ENCODE measurements around the gene CELSR1.

The CELSR1 gene

DNA sequence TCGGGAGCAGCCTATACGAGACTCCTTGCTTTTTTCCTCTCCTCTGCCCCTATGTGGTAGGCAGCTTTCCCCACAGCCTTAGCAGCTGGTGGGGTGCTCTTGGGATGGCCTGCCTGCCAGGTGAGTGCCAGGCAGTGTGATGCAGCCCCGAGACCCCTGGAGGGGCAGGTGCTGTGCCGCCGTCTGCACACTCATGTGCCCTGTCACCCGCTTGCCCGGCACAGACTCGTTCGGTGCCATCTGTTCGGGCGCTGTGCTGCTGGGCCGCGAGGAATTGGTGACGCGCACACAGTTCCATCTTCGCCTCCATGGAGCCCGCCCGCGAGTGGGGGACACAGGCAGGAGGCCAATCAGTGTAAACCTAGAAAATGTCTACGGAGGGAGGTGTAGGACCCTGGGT lies 186.8 kb downstream of the CELSR1 start:
- TF ChIP-seq, protein P1, sequence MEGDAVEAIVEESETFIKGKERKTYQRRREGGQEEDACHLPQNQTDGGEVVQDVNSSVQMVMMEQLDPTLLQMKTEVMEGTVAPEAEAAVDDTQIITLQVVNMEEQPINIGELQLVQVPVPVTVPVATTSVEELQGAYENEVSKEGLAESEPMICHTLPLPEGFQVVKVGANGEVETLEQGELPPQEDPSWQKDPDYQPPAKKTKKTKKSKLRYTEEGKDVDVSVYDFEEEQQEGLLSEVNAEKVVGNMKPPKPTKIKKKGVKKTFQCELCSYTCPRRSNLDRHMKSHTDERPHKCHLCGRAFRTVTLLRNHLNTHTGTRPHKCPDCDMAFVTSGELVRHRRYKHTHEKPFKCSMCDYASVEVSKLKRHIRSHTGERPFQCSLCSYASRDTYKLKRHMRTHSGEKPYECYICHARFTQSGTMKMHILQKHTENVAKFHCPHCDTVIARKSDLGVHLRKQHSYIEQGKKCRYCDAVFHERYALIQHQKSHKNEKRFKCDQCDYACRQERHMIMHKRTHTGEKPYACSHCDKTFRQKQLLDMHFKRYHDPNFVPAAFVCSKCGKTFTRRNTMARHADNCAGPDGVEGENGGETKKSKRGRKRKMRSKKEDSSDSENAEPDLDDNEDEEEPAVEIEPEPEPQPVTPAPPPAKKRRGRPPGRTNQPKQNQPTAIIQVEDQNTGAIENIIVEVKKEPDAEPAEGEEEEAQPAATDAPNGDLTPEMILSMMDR (IDR thresholded peaks at IDR 0.05; ENCODE audit: unreplicated experiment in 3 of 3): no peak
- no peaks in the 10 kb centered on the region for H3K9me3 Mint-ChIP-seq
- peaks cover 67% of the 10 kb centered on the region for H3K36me3 Mint-ChIP-seq (ENCODE audit: low read depth)
- peaks cover 4% of the 10 kb centered on the region for H3K4me1 Mint-ChIP-seq
- no peaks in the 10 kb centered on the region for H3K27me3 Mint-ChIP-seq (ENCODE audit: low read depth)
- H3K4me3 Mint-ChIP-seq: no peak overlapping the region
- no peak overlapping the region for H3K27ac Mint-ChIP-seq

DNA sequence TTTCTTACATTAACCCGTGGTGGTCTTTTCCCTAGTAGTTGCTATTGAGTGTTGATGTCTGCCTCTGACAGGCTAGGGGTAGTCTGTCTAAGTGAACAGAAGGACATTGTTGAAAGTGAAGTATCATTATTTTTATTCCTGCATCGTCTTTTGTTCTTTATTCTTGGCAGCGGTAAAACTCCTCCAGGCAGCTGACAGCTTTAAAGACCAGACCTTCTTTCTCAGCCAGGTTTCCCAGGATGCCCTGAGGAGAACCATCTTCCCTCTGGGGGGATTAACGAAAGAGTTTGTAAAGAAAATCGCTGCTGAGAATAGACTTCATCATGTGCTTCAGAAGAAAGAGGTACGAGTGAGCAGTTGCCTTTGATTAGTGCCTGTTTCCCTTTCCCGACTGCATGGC lies 187.3 kb downstream of the CELSR1 start:
- TF ChIP-seq, protein P1 (IDR thresholded peaks at IDR 0.05; ENCODE audit: unreplicated experiment in 3 of 3): no peak
- no peak overlapping the region for H3K27ac Mint-ChIP-seq

DNA sequence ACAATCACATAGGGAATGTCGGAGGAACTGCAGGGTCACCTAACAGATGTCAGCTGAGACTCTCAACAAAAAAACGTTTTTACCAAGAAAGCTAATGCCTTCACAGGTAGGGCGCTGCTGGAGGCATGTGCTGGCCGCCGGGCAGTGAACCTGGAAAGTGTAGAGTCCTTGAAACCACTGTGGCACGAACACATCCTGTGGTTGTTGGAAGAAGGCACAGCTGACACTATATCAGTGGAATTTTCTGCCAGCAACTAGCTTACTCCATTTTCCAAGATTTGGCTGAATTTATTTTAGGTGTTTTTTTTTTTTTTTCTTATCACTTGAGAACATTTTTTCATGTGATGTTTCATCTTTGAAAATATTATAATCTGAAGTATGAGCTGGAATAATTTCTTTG lies 187.7 kb downstream of the CELSR1 start:
- H3K4me3 Mint-ChIP-seq: no peak overlapping the region
- TF ChIP-seq, protein P1 (IDR thresholded peaks at IDR 0.05; ENCODE audit: unreplicated experiment in 3 of 3): no peak
- no peaks in the 10 kb centered on the region for H3K4me1 Mint-ChIP-seq
- peaks cover 65% of the 10 kb centered on the region for H3K36me3 Mint-ChIP-seq (ENCODE audit: low read depth)
- no peaks in the 10 kb centered on the region for H3K27me3 Mint-ChIP-seq (ENCODE audit: low read depth)
- no peak overlapping the region for H3K27ac Mint-ChIP-seq
- no peaks in the 10 kb centered on the region for H3K9me3 Mint-ChIP-seq

More for the DNA sequence above, 187.3 kb downstream of the CELSR1 start:
- H3K36me3 Mint-ChIP-seq (ENCODE audit: low read depth): peaks cover 65% of the 10 kb centered on the region
- no peak overlapping the region for H3K4me3 Mint-ChIP-seq
- no peaks in the 10 kb centered on the region for H3K27me3 Mint-ChIP-seq (ENCODE audit: low read depth)
- H3K4me1 Mint-ChIP-seq: no peaks in the 10 kb centered on the region
- no peaks in the 10 kb centered on the region for H3K9me3 Mint-ChIP-seq

DNA sequence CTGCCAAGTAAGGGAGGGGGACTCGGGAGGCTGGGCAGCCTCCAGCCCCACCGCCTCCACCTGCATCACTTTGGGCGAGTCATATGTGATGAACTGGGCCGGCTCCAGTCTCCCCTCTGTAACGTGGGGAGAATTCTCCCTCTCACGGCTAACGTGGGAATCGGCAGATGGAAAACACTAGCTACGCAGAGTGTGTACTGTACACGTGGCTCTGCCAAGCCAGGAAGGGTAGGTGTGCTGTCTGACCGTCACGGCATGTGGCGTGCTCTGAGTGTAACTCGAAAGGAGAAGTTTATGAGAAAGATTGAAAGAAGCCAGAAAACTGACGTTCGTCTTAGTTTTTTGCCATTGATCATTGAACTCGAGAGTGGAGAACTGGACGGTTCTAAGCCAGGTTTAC lies 188.2 kb downstream of the CELSR1 start:
- H3K27me3 Mint-ChIP-seq (ENCODE audit: low read depth): no peaks in the 10 kb centered on the region
- no peak overlapping the region for H3K4me3 Mint-ChIP-seq
- peaks cover 67% of the 10 kb centered on the region for H3K36me3 Mint-ChIP-seq (ENCODE audit: low read depth)
- no peaks in the 10 kb centered on the region for H3K4me1 Mint-ChIP-seq
- no peak overlapping the region for H3K27ac Mint-ChIP-seq
- no peaks in the 10 kb centered on the region for H3K9me3 Mint-ChIP-seq
- TF ChIP-seq, protein P1 (IDR thresholded peaks at IDR 0.05; ENCODE audit: unreplicated experiment in 3 of 3): no peak

DNA sequence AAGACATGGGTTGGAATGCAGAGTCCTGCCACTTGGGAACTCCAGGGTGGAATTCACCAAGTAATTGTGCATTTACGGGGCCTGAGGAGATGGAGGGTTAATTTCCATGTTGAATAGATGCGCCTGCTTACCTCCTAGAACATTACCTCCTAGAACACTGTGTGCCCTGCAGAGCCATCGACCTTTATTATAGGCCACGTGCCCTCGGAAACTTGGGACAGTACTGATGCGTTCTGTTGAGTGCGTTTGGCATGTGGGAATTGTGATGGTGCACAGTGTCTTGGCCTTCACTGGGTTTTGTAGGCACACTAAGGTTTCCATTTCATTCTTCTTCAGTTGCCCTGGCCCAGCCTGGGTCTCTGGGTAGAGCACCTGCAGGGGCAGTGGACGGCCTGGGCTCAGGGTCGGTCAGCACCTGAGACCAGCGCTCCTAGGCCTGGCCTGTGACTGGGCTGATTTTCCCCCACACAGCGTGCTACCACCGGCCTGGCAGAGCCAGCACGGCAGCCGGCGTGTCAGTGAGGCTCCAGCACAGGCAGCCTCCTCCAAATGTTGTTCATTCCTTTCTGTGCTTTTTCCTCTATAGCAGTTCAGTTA lies 189.2 kb downstream of the CELSR1 start:
- H3K36me3 Mint-ChIP-seq (ENCODE audit: low read depth): peaks cover 70% of the 10 kb centered on the region
- H3K27ac Mint-ChIP-seq: no peak overlapping the region
- no peaks in the 10 kb centered on the region for H3K27me3 Mint-ChIP-seq (ENCODE audit: low read depth)
- no peak overlapping the region for H3K4me3 Mint-ChIP-seq
- H3K9me3 Mint-ChIP-seq: no peaks in the 10 kb centered on the region
- TF ChIP-seq, protein P1 (IDR thresholded peaks at IDR 0.05; ENCODE audit: unreplicated experiment in 3 of 3): no peak
- no peaks in the 10 kb centered on the region for H3K4me1 Mint-ChIP-seq

DNA sequence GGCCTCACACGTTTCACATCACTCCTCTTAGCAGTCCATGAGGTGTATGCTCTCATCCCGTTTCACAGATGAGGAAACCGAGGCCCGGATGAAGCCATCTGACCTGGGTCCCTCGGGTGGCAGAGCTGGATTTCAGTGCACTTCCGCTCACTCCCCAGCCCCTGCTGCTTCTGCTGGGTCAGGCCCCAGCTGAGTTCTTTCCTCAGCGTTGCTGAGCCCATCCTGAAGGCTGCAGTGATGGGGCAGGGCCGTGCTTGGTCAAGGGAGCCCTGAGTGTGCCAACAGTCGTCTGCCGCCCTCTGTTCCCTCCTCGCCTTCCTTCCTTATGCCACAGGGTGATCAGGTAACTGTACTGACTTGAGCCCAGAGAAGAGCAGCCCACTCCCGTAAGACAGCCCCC lies 189.8 kb downstream of the CELSR1 start:
- H3K36me3 Mint-ChIP-seq (ENCODE audit: low read depth): peaks cover 72% of the 10 kb centered on the region
- H3K27ac Mint-ChIP-seq: no peak overlapping the region
- H3K27me3 Mint-ChIP-seq (ENCODE audit: low read depth): no peaks in the 10 kb centered on the region
- H3K4me1 Mint-ChIP-seq: no peaks in the 10 kb centered on the region
- TF ChIP-seq, protein P1 (IDR thresholded peaks at IDR 0.05; ENCODE audit: unreplicated experiment in 3 of 3): no peak
- no peak overlapping the region for H3K4me3 Mint-ChIP-seq
- H3K9me3 Mint-ChIP-seq: no peaks in the 10 kb centered on the region
